OCI-LY7 (cell line): ENCODE data around the gene RAB3IL1.

Source experiments
- CTCF ChIP-seq: fragments of 200-600 bp; sonication (generic); conservative IDR thresholded peaks from 2 replicates; pipeline ENCODE4 v1.5.1; 2014; ENCODE audit warnings: mild to moderate bottlenecking, antibody characterized with exemption, low read length, moderate library complexity, mixed read lengths
- EZH2phosphoT487 ChIP-seq: fragments of 200-600 bp; sonication (generic); IDR thresholded peaks from 2 replicates; pipeline ENCODE4 v1.6.1; 2018; ENCODE audit warnings: low read depth, borderline replicate concordance, mild to moderate bottlenecking, mixed run types, antibody characterized with exemption, low read length, moderate library complexity, mixed read lengths

- no peak for TF ChIP-seq CTCF
- no peak for TF ChIP-seq EZH2phosphoT487
Observed at GRCh38 chr11:61956191-61957020, 39.0 kb upstream of the RAB3IL1 start.
